Measurements from ENCODE around the gene KIAA0040. TPM values are rescaled to one million over a fixed set of nuclear protein-coding genes. Genes with fewer than 3 reads are reported as not detected.

Gene KIAA0040
- not detected for total RNA-seq (ENCODE audit: unreplicated experiment)
- long read RNA-seq: 0 reads

DNA sequence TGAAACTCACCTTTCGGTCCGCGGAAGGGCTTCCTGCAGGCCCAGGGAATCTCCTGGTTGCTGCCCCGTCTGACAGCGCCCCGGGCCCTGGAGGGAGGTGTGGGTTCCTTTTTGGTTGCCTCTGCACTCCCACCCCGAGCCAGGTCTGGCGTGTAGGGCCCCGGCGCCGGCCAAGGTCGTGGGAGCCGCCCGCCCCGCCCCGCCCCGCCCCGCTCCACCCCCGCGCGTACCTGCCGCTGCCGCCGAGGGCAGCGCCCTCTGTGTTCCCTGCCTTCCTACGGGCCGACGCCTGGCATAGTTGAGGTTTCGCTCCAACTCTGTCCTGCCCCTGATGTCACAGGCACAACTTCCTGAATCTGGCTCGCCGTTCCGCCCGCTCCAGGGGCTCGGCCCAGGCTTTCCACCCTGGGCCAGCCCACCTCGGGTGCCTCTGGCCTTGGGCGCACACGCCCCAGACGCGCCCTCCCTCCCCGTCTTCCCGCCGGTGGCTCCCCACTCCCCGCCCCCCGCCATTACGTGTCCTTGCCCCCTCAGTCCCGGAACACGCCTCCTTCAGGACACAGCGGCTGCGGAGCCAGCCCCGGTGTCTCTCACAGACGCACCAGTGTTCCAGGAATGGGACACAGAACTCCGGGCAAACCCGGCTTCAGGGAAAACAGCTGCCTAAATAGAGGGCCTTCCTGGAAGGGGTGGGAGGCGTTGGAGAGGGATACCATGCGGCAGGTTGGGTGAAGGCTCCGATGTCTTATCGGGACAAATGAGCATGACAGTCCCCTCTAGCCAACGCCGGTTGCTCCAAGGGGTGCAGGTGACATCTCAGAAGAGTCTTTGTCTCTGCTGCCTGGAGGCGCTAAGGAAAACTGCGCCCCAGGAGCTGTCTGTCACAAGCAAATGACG is at the start of gene KIAA0040:
Gene KIAA0040 (minus strand): TSS at position 147 of the 897 bp plus-strand sequence. CDS start 31,763 bp downstream, outside the sequence.
- peaks cover 3% of the 10 kb centered on the region for H3K4me1 Mint-ChIP-seq (ENCODE audit: low read depth, unreplicated experiment)
- no peaks in the 10 kb centered on the region for H3K9me3 Mint-ChIP-seq (ENCODE audit: unreplicated experiment)
- H3K36me3 Mint-ChIP-seq (ENCODE audit: unreplicated experiment): no peaks in the 10 kb centered on the region

DNA sequence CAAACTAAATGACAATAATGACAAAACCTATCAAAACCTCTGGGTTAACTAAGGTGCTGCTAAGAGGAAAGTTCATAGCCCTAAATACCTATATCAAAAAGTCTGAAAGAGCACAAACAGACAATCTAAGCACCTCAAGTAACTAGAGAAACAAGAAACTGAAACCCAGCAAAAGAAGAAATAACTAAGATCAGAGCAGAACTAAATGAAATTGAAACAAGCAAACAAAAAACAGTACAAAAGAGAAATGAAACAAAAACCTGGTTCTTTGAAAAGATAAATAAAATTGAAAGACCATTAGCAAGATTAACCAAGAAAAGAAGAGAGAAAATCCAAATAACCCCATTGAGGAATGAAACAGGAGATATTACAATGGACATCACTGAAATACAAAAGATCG is 44.8 kb upstream of the KIAA0040 start:
- Mint-ChIP-seq H3K27me3 (ENCODE audit: unreplicated experiment) (no peaks in the 10 kb centered on the region), H3K4me3 (ENCODE audit: unreplicated experiment) (no peak overlapping the region), H3K9me3 (ENCODE audit: unreplicated experiment) (peaks cover 2% of the 10 kb centered on the region), H3K4me1 (ENCODE audit: low read depth, unreplicated experiment) (no peaks in the 10 kb centered on the region), H3K36me3 (ENCODE audit: unreplicated experiment) (peaks cover 3% of the 10 kb centered on the region), H3K27ac (ENCODE audit: unreplicated experiment) (no peak overlapping the region)
- TF ChIP-seq, protein P1, sequence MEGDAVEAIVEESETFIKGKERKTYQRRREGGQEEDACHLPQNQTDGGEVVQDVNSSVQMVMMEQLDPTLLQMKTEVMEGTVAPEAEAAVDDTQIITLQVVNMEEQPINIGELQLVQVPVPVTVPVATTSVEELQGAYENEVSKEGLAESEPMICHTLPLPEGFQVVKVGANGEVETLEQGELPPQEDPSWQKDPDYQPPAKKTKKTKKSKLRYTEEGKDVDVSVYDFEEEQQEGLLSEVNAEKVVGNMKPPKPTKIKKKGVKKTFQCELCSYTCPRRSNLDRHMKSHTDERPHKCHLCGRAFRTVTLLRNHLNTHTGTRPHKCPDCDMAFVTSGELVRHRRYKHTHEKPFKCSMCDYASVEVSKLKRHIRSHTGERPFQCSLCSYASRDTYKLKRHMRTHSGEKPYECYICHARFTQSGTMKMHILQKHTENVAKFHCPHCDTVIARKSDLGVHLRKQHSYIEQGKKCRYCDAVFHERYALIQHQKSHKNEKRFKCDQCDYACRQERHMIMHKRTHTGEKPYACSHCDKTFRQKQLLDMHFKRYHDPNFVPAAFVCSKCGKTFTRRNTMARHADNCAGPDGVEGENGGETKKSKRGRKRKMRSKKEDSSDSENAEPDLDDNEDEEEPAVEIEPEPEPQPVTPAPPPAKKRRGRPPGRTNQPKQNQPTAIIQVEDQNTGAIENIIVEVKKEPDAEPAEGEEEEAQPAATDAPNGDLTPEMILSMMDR (IDR thresholded peaks at IDR 0.05; ENCODE audit: partially characterized antibody, unreplicated experiment): no peak
- DNase-seq: no peak

More for the DNA sequence above, at the start of gene KIAA0040:
- TF ChIP-seq, protein P1 (IDR thresholded peaks at IDR 0.05; ENCODE audit: partially characterized antibody, unreplicated experiment): no peak
- Mint-ChIP-seq H3K27me3 (ENCODE audit: unreplicated experiment) (peaks cover 6% of the 10 kb centered on the region), H3K4me3 (ENCODE audit: unreplicated experiment) (peak within 1 kb of the TSS; percentile 85), H3K27ac (ENCODE audit: unreplicated experiment) (no peak within 1 kb of the TSS)
- peak; percentile 33 for DNase-seq

DNA sequence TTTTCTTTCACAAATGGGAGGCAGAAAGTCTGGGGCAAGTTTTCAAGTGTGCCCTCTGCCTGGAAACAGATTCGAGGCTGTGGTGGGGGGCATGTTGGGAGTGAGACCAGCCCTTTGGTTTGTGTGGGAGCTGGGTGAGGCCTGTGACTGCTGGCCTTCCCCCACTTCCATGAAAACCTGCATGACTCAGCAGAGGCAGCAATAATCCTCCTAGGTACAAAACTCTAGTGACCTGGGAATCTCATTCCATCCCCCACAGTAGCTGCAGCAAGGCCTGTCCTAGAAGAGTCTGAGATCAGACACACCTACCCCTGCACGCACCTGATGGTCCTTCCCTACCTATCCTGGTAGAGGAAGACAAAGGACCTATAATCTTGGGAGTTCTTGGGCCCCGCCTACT is 42.1 kb upstream of the KIAA0040 start:
- Mint-ChIP-seq H3K27ac (ENCODE audit: unreplicated experiment) (no peak overlapping the region), H3K36me3 (ENCODE audit: unreplicated experiment) (peaks cover 5% of the 10 kb centered on the region), H3K4me3 (ENCODE audit: unreplicated experiment) (no peak overlapping the region), H3K9me3 (ENCODE audit: unreplicated experiment) (peaks cover 2% of the 10 kb centered on the region), H3K4me1 (ENCODE audit: low read depth, unreplicated experiment) (no peaks in the 10 kb centered on the region), H3K27me3 (ENCODE audit: unreplicated experiment) (no peaks in the 10 kb centered on the region)
- no peak for DNase-seq
- TF ChIP-seq, protein P1 (IDR thresholded peaks at IDR 0.05; ENCODE audit: partially characterized antibody, unreplicated experiment): no peak

DNA sequence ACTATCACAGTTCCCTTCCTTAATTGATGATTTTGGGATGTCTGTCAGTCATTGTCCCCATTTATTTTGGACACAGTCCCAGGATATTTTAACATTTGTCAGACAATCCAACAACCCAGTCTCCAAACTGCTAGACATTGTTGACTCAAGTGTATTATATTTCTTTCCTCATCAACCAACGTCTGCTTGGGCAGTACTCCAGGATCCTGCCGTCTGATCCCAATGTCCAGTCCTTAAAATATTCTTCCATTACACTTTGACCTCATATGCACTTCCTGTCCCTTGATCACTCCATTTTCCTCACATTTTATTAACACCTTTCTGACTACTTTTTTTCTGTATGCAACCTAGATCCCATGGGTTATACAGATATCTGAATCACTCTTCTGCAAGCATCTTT is 39.8 kb upstream of the KIAA0040 start:
- TF ChIP-seq, protein P1 (IDR thresholded peaks at IDR 0.05; ENCODE audit: partially characterized antibody, unreplicated experiment): no peak
- H3K27ac Mint-ChIP-seq (ENCODE audit: unreplicated experiment): no peak overlapping the region
- H3K36me3 Mint-ChIP-seq (ENCODE audit: unreplicated experiment): peaks cover 5% of the 10 kb centered on the region
- no peaks in the 10 kb centered on the region for H3K9me3 Mint-ChIP-seq (ENCODE audit: unreplicated experiment)
- no peaks in the 10 kb centered on the region for H3K27me3 Mint-ChIP-seq (ENCODE audit: unreplicated experiment)
- no peaks in the 10 kb centered on the region for H3K4me1 Mint-ChIP-seq (ENCODE audit: low read depth, unreplicated experiment)
- H3K4me3 Mint-ChIP-seq (ENCODE audit: unreplicated experiment): no peak overlapping the region
- DNase-seq: no peak

DNA sequence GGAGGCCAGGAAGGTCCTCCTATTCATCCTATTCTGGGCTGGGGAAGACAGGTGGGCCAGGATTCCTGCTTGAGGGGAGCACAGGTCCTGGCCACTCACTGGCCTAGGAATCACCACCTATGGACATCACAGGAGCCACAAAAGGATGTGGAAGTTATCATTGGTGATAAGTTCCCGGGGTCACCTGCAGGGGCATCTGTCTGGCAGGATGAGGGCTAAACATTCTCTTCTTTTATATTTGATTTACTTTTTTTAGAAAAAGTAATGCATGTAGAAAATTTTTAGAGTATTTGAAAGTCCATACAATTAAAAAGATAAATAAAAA is 33.2 kb upstream of the KIAA0040 start:
- Mint-ChIP-seq H3K4me3 (ENCODE audit: unreplicated experiment) (no peak overlapping the region), H3K4me1 (ENCODE audit: low read depth, unreplicated experiment) (no peaks in the 10 kb centered on the region), H3K27ac (ENCODE audit: unreplicated experiment) (no peak overlapping the region), H3K36me3 (ENCODE audit: unreplicated experiment) (no peaks in the 10 kb centered on the region), H3K27me3 (ENCODE audit: unreplicated experiment) (peaks cover 3% of the 10 kb centered on the region), H3K9me3 (ENCODE audit: unreplicated experiment) (peaks cover 5% of the 10 kb centered on the region)
- TF ChIP-seq, protein P1 (IDR thresholded peaks at IDR 0.05; ENCODE audit: partially characterized antibody, unreplicated experiment): no peak
- no peak for DNase-seq

All from glutamatergic neuron (in vitro differentiated cells).